ENCODE data around the gene PCGF1.

DNA sequence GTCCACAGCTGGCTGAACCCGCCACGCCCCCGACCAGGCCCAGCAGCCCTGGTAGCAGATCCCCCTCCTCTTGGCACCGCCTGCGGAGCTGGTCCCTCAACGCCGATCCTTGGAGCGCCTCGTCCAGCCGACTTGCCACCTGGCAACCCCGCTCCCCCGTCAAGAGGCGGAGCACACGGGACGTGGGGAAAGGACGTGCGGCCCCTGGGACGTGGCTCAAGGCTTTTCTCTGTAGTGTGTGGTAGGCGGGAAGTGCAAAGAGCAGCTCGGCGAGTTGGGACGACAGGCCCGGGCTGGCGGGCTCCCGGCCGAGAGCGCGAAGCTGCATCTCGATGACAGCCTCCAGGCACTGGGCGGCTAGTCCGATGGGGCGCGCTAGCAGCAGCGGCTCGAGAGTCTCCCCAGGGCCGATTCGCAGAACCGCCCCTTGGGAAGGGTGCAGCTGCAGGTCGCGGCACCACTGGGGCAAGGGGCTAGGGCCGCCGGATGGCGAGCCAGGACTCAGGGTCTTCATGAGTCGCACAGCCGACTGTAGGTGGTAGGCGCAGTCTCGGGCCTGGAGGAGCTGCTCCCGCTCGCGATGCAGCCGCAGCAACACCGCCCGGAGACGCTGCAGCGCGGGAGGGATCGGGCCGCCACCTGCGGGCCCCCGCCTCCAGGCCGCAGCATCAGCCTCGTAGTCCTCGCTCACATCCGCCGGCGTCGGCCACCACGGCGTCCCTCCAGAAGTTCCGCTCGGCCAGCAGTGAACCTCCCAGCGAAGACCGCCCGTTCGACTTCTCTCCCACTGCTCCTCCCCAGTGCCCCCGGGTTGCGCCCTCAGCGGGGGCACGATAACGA lies 25.3 kb downstream of the PCGF1 start:
- no peak for TF ChIP-seq CTCF (IDR thresholded peaks at IDR 0.05; ENCODE audit: insufficient read depth, low read length)
- no peak for TF ChIP-seq GABPA (IDR thresholded peaks at IDR 0.05; ENCODE audit: low read depth)
- TF ChIP-seq POLR2AphosphoS5 (IDR thresholded peaks at IDR 0.05; ENCODE audit: low read depth) = no peak

All from HL-60 (cell line).